ENCODE results near the gene BRD3. TPM values are rescaled to one million over a fixed set of nuclear protein-coding genes. Genes with fewer than 3 reads are reported as not detected.

BRD3 gene
- total RNA-seq, 1 experiment from 2014 or later, result 108 TPM

DNA sequence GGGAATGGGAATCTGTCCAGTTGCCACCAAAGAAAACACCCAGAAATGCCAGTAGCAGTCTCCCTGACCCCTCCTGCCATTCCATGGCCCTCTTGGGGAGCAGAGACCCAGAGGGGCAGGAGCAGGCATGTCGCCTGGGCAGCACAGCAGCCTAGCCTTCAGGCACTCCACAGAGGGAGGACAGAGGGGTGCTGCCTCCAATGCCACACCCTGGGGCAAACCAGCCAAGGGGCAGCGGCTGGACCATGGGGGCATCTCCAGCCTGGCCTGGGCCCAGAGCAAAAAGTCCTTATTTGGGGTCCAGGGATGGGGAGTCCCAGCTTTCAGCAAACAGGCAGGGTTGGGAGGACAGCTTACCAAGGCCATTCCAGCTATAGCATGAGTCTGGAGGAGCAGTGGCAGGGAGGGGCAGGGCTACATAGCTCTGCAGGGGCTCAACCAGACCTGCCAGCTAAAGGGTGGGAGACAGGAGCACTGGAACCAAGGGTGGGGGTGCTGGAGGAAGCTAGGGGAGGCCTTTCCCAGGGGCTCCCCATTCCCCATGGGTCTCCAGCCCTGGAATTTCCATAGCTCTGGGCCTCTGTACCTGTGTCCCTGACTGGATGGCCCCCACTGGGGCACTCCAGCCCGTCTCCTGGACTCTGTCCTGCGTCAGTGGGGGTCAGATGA is 6.7 kb downstream of the BRD3 start:
- H3K27me3 Mint-ChIP-seq (ENCODE audit: low read depth), result no peaks in the 10 kb centered on the region
- TF ChIP-seq CTCF (IDR thresholded peaks at IDR 0.05) (no peak), SOX15 (CRISPR knock-in tag; IDR thresholded peaks at IDR 0.05) (no peak), TEAD1 (CRISPR knock-in tag; IDR thresholded peaks at IDR 0.05) (no peak), ZNF671 (CRISPR knock-in tag; IDR thresholded peaks at IDR 0.05) (no peak), GRHL2 (CRISPR knock-in tag; IDR thresholded peaks at IDR 0.05; ENCODE audit: insufficient replicate concordance, severe bottlenecking) (no peak), SMAD3 (CRISPR knock-in tag; IDR thresholded peaks at IDR 0.05; ENCODE audit: borderline replicate concordance) (no peak), ZNF232 (CRISPR knock-in tag; IDR thresholded peaks at IDR 0.05) (no peak), ZMAT4 (CRISPR knock-in tag; IDR thresholded peaks at IDR 0.05) (no peak), ZNF423 (CRISPR knock-in tag; IDR thresholded peaks at IDR 0.05) (no peak), NFATC4 (CRISPR knock-in tag; IDR thresholded peaks at IDR 0.05) (no peak), E2F5 (CRISPR knock-in tag; IDR thresholded peaks at IDR 0.05) (no peak), GABPB1 (CRISPR knock-in tag; IDR thresholded peaks at IDR 0.05) (no peak)
- TF ChIP-seq, protein P1, sequence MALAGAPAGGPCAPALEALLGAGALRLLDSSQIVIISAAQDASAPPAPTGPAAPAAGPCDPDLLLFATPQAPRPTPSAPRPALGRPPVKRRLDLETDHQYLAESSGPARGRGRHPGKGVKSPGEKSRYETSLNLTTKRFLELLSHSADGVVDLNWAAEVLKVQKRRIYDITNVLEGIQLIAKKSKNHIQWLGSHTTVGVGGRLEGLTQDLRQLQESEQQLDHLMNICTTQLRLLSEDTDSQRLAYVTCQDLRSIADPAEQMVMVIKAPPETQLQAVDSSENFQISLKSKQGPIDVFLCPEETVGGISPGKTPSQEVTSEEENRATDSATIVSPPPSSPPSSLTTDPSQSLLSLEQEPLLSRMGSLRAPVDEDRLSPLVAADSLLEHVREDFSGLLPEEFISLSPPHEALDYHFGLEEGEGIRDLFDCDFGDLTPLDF (CRISPR knock-in tag; IDR thresholded peaks at IDR 0.05), result no peak
- TF ChIP-seq, protein P2, sequence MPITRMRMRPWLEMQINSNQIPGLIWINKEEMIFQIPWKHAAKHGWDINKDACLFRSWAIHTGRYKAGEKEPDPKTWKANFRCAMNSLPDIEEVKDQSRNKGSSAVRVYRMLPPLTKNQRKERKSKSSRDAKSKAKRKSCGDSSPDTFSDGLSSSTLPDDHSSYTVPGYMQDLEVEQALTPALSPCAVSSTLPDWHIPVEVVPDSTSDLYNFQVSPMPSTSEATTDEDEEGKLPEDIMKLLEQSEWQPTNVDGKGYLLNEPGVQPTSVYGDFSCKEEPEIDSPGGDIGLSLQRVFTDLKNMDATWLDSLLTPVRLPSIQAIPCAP (CRISPR knock-in tag; IDR thresholded peaks at IDR 0.05), result no peak
- TF ChIP-seq, protein P3, sequence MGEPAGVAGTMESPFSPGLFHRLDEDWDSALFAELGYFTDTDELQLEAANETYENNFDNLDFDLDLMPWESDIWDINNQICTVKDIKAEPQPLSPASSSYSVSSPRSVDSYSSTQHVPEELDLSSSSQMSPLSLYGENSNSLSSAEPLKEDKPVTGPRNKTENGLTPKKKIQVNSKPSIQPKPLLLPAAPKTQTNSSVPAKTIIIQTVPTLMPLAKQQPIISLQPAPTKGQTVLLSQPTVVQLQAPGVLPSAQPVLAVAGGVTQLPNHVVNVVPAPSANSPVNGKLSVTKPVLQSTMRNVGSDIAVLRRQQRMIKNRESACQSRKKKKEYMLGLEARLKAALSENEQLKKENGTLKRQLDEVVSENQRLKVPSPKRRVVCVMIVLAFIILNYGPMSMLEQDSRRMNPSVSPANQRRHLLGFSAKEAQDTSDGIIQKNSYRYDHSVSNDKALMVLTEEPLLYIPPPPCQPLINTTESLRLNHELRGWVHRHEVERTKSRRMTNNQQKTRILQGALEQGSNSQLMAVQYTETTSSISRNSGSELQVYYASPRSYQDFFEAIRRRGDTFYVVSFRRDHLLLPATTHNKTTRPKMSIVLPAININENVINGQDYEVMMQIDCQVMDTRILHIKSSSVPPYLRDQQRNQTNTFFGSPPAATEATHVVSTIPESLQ (CRISPR knock-in tag; IDR thresholded peaks at IDR 0.05), result no peak
- TF ChIP-seq, protein P4, sequence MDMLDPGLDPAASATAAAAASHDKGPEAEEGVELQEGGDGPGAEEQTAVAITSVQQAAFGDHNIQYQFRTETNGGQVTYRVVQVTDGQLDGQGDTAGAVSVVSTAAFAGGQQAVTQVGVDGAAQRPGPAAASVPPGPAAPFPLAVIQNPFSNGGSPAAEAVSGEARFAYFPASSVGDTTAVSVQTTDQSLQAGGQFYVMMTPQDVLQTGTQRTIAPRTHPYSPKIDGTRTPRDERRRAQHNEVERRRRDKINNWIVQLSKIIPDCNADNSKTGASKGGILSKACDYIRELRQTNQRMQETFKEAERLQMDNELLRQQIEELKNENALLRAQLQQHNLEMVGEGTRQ (CRISPR knock-in tag; IDR thresholded peaks at IDR 0.05), result no peak
- POLR2A ChIA-PET, result interaction anchor here (0.6 kb wide), 1 partner anchor 345 kb away, joined by 3 read pairs; no protein-coding TSS in a partner anchor
- peaks cover 42% of the 10 kb centered on the region for H3K4me1 Mint-ChIP-seq
- no peaks in the 10 kb centered on the region for H3K36me3 Mint-ChIP-seq
- CTCF ChIA-PET, result no interaction called here
- H3K4me3 Mint-ChIP-seq, result no peak overlapping the region
- H3K27ac Mint-ChIP-seq, result no peak overlapping the region
- DNase-seq (ENCODE audit: low spot score), result no peak
- no peaks in the 10 kb centered on the region for H3K9me3 Mint-ChIP-seq
- ATAC-seq, result no peak

GRCh38 chr9:134060546-134060945 is 7.3 kb downstream of the BRD3 start:
- H3K27ac Mint-ChIP-seq, result no peak overlapping the region; the same call in 1 of the 2 replicates
- H3K27me3 Mint-ChIP-seq (ENCODE audit: low read depth), result no peaks in the 10 kb centered on the region
- H3K4me3 Mint-ChIP-seq, result no peak overlapping the region
- ChIA-PET POLR2A (no interaction called here), CTCF (interaction anchor here (1.6 kb wide), 1 partner anchor 89 kb away, joined by 4 read pairs; no protein-coding TSS in a partner anchor)
- TF ChIP-seq, protein P5, sequence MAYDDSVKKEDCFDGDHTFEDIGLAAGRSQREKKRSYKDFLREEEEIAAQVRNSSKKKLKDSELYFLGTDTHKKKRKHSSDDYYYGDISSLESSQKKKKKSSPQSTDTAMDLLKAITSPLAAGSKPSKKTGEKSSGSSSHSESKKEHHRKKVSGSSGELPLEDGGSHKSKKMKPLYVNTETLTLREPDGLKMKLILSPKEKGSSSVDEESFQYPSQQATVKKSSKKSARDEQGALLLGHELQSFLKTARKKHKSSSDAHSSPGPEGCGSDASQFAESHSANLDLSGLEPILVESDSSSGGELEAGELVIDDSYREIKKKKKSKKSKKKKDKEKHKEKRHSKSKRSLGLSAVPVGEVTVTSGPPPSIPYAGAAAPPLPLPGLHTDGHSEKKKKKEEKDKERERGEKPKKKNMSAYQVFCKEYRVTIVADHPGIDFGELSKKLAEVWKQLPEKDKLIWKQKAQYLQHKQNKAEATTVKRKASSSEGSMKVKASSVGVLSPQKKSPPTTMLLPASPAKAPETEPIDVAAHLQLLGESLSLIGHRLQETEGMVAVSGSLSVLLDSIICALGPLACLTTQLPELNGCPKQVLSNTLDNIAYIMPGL (CRISPR knock-in tag; IDR thresholded peaks at IDR 0.05), result no peak
- no peak for TF ChIP-seq TCF7 (CRISPR knock-in tag; IDR thresholded peaks at IDR 0.05; ENCODE audit: low read depth)
- no peak for TF ChIP-seq NFE2L1 (CRISPR knock-in tag; IDR thresholded peaks at IDR 0.05)
- TF ChIP-seq MXD4 (CRISPR knock-in tag; IDR thresholded peaks at IDR 0.05; ENCODE audit: borderline replicate concordance), result no peak
- TF ChIP-seq FOXJ3 (CRISPR knock-in tag; IDR thresholded peaks at IDR 0.05; ENCODE audit: borderline replicate concordance), result no peak
- TF ChIP-seq GABPB1 (CRISPR knock-in tag; IDR thresholded peaks at IDR 0.05), result no peak
- no peak for TF ChIP-seq PRRX2 (CRISPR knock-in tag; IDR thresholded peaks at IDR 0.05)
- TF ChIP-seq, protein P6, sequence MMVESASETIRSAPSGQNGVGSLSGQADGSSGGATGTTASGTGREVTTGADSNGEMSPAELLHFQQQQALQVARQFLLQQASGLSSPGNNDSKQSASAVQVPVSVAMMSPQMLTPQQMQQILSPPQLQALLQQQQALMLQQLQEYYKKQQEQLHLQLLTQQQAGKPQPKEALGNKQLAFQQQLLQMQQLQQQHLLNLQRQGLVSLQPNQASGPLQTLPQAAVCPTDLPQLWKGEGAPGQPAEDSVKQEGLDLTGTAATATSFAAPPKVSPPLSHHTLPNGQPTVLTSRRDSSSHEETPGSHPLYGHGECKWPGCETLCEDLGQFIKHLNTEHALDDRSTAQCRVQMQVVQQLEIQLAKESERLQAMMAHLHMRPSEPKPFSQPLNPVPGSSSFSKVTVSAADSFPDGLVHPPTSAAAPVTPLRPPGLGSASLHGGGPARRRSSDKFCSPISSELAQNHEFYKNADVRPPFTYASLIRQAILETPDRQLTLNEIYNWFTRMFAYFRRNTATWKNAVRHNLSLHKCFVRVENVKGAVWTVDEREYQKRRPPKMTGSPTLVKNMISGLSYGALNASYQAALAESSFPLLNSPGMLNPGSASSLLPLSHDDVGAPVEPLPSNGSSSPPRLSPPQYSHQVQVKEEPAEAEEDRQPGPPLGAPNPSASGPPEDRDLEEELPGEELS (CRISPR knock-in tag; IDR thresholded peaks at IDR 0.05), result no peak
- H3K9me3 Mint-ChIP-seq, result no peaks in the 10 kb centered on the region
- ATAC-seq (no peak), DNase-seq (ENCODE audit: low spot score) (no peak)
- H3K36me3 Mint-ChIP-seq, result no peaks in the 10 kb centered on the region
- H3K4me1 Mint-ChIP-seq, result peaks cover 36% of the 10 kb centered on the region
